HG03354 (cell line): ENCODE results near the gene TRIM31.
"Not testable (repeated sequence)": the region's sequence is repeated elsewhere in the genome, so short reads cannot be mapped to it uniquely, and the experiment has no call there.

ENCODE experiments used
- ATAC-seq: cut with Tn5 transposase; IDR thresholded peaks from one replicate; pipeline ENCODE4 v1.9.1; 2021; ENCODE audit warnings: mild to moderate bottlenecking; ENCODE audit not compliant: unreplicated experiment, poor library complexity, severe bottlenecking

TRIM31 gene

DNA sequence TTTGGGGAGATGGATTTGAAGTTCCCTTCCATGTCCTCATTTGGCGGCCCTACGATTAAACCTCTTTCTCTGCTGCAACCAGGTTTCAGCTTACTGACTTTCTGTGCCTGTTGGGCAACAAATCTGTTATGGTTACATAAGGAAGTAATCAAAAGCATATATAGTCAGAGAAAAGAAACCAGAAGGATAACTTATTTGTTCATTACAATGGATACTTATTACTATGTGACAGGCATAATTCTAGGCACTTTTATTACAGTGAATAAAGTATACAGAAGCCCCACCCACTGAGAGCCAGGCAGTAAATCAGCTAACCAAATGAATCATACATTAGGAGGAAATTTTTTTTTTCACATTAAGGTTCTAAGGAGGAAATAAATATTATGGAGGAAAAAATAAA, 9.6 kb upstream of the TRIM31 start:
- no peak for ATAC-seq

DNA sequence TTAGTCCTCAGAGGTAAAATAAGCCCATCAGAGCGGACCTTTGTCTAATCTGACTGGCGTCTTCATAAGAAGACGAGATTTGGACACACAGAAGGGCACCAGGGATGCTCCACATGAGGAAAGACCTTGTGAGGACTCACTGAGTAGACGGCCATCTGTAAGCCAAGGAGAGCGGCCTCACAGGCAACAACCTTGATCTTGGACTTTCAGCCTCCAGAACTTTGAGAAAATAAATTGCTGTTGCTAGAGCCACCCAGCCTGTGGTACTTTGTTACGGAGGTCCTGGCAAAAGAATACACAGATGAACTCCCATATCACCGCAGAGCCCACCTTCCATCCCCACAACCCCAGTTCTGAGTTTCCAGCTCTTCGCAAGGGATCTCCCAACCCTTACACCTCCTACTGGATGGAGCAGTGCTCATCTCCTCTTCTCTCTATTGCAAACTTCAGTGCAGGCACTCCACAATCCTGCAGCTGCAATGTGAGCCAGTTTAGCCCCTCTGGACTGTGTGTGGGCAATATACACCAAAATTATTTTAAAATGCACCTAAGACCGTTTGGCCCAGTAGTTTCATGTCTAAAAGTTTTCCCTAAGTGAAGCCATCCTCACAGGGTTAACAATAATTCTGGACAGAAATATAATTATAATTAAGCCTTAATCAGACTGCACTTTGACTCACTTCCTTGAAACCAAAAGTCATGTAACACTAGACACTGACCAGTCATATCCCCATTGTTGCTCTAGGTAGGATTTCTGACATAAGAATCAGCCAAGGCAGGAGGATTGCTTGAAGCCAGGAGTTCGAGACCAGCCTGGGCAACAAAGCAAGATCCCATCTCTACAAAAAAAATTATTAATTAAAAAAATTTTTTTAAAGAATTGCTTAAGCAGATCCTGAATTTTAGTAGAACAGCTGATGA, 8.8 kb upstream of the TRIM31 start:
- ATAC-seq, result no peak

DNA sequence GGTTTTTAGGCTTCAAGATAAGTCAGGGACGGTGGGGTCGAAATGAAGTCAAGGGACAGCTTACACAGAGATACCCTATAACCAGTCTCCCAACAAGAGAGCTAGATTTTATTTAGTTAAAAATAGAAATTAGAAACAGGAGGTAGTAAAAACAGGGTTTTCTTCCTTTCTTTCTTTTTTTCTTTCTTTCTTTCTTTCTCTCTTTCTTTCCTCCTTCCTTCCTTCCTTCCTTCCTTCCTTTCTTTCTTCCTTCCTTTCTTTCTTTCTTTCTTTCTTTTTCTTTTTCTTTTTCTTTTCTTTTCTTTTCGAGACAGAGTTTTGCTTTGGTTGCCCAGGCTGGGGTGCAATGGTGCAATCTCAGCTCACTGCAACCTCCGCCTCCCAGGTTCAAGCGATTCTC, 5.8 kb upstream of the TRIM31 start:
- not testable (repeated sequence) for ATAC-seq

DNA sequence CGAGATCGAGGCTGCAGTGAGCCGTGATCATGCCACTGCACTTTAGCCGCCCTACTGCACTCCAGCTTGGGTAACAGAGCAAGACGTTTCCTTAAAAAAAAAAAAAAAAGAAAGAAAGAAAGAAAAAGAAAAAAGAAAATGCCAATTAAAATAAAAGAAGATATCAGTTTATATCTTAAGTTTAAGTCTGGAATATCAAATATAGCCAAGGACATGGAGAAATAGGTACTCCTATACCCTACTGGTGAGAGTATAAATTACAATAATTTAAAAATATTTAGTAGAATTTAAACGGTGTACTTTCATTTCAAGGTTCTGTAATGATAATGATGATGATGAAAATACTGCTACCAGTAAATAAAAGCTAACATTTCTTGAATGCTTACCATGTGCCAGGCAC, 3.8 kb upstream of the TRIM31 start:
- no peak for ATAC-seq

DNA sequence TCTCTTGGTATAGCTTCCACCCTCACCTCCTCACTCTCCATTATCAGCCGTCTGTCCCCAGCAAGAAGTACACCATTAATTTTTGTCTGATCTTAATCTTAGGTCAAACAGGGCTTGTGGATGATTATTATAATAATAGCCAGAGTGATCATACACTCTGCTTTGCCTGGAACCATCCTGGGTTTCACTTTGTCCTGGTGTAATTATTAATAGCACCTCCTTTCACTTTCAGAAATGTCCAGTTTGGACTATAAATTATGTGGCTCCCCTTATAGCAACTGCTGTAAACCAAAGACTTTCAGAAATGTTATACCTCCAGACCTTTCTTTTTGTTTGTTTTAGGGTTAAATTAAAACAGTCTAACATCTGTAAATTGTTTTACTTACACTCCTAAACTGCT, 951 bp upstream of the TRIM31 start:
- no peak for ATAC-seq

DNA sequence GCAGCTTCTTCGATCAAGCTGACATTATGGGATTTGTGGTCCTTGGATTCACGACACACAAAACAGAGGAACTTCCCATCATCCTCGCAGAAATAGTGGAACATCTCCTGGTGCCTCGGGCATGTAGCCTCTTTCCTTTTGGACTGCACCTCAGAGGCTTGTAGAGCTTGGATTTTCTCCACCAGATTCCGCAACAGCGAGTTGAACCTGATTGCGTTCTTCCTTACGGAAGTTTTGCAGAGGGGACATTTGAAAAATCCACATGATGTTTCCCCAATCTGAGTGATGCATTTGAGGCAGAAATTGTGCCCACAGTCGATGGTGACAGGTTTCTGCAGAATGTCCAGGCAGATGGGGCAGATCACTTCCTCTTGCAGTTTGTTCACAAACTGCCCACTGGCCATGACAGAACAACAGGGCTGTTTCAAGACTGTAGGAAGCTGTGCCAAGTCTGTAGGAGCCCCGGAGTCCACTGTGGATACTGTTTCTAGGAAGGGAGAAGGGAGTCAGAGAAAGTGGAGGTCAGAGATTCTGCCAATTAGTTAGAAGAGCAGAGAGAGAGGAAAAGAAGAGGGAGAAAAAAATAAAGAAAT, 392 bp downstream of the TRIM31 start:
- no peak for ATAC-seq

DNA sequence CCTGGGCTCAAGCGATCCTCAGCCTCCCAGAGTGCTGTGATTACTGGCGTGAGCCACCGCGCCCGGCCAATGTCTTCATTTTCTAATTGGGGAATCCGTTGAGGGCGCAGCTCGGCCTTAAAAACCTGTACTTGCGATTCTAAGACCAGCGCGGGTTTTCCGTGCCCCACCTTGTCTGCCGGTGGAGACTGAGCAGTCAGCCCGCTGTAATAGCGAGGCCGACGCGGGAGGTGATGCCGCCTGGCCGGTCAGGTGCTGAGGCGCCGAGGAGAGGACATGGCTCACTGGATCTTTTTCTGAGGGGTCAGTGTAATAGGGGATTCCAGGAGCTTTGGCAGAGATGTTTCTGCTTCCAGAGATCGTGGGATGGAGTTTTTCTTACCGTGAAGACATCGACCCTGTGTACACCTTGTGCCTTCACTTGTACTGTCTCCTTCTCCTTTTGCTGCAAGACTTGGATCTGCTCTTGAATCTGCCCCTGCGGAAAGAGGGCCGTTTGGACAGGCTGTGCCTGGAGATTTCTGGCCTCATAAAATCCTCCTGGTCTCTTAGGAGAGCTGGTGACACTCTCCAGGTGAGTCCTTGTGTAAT, 1.5 kb downstream of the TRIM31 start:
- ATAC-seq, result no peak

DNA sequence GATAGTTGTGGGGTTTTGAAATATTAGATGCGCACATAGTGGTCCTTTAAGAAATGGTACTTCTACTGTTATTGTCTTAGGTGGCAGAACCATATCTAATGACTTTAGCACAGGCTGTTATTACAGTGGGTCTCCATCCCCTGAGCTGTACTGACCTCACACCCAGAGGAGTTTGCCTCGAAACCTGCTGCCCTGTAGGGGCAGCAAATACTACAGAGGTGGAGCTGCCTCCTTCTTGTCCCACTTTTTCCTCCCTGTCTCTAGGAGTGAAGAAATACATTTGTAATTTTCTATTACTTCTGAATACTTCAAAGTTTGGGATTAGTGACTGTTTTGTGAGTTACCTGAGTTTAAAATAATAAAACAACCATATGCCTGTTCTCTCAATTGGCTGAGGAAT, 8.2 kb downstream of the TRIM31 start:
- ATAC-seq, result no peak

DNA sequence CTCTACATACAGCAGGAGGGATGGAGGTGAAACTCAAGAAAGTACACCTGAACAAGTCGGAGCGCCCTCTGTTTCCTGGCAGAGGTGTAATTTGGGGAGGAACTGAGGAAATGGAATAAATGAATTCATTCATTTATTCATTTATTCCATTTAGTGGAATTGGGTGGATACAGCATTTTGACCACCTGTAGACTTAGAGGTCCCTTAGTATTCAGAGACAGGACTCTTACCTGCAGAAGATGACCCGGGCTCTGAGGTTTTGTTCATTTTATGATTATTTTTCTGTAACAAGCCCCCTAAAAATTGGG, 9.1 kb downstream of the TRIM31 start:
- no peak for ATAC-seq

DNA sequence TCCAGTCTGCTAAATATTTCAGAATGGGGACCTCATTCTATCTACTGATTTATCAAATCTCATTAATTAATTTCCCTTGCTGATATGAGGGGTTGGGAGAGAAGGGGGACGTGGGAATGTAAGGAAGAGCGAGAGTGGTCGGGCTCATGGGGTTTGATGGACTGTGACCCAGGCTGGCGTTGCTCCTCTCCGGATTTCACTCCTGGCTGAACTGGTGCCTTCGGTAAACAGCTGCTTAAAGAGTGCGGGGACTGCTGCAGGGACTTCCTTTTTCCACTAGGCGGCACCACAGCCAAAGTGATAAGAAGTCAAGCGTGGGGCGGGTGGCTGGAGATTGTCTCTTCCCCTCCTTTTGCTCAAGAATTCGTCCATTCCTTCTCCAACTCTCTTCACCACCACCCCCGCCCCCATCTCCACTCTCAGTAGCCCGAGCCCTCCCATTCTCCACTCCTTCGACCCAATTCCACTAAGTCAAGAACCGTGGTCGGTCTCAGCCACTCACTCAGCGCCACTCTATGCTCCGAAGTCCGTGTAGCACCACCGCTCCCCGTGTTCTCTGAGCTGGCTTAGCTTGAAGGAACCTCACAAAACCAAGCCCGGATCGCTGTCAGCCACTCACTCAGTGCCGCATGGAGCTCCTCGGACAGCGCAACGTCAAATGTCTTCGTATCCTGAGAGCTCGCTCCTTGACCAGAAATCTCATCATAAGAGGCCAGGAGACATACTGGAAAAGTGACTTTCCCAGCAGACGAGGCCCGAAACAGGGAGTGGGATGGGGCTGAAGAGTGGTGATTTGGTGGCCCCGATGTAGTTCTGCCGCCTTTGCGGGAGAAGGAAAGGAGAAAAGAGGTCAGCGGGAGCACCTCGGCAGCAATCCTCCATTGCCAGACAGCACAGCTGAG, 9.7 kb downstream of the TRIM31 start:
- peak; percentile 63 for ATAC-seq

DNA sequence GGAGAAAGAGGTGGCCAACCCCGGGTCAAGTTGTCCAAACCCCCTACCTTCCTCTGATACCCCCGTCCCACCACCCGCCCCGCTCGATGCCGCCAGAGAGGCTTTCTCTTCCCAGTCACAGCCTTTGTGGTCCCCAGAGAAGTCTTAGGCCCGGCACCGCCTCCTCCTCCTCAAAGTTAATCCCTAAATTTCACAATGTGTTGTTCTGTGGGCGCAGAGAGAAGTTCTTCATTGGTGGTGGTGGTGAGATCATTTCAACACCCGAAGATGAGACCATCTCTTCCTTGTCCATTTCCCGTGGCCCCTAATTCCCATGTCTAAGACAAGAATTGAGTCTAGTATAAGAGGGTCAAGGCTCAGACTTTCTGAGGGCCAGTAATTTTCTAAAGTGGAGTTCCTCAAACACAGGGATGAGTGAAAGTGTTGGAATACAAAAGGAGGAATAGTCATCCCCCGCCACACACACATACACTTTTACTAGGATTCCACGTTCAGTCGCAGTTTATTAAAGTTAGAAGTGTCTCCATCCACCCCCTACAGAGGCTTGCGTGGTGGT, 10.4 kb downstream of the TRIM31 start:
- ATAC-seq, result no peak

DNA sequence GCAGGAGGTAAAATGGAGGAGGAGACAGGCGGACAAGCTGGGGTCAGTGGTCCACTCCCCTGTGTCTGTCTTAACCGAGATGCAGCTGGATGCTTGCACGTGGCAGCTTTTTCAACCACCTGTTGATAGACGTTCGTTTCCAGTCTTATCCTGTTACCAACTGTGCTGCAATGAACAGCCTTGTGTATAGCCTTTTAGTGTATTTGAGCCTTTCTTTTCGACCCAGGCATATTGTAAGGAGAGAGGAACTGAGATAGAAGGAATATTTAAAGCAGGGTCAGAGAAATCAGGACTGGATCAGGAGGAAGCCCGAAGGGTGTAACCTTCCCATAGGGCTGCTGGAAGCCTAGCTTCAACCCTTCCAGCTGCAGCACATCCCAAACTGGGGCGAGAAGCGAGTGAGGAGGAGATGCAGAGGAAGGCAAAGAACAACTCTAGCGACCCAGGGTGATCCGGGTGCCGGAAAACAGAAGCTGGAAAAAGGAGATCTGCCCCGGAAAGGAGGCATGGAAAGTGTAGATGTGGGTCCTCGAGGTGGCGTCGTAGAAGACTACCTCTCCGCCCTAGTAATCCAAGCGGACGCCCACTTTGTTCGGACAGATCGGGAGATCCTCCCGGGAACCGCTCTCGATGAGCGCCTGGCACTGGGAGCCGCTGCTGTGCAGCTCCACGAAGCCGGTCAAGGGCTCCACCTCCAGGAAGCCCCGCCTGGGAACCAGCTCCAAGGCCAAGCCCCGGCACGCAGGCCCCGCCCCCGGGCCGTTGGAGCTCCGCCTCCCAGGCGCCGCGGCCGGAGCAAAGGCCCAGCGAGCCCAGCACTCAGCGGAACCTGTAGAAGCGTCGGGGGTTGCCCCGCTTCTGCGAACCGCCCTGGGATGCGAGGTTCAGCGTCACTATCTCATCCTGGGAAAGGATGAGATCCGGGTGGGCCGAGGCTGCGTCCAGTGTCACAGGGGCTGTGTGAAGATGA, 11.2 kb downstream of the TRIM31 start:
- peak; percentile 72 for ATAC-seq

DNA sequence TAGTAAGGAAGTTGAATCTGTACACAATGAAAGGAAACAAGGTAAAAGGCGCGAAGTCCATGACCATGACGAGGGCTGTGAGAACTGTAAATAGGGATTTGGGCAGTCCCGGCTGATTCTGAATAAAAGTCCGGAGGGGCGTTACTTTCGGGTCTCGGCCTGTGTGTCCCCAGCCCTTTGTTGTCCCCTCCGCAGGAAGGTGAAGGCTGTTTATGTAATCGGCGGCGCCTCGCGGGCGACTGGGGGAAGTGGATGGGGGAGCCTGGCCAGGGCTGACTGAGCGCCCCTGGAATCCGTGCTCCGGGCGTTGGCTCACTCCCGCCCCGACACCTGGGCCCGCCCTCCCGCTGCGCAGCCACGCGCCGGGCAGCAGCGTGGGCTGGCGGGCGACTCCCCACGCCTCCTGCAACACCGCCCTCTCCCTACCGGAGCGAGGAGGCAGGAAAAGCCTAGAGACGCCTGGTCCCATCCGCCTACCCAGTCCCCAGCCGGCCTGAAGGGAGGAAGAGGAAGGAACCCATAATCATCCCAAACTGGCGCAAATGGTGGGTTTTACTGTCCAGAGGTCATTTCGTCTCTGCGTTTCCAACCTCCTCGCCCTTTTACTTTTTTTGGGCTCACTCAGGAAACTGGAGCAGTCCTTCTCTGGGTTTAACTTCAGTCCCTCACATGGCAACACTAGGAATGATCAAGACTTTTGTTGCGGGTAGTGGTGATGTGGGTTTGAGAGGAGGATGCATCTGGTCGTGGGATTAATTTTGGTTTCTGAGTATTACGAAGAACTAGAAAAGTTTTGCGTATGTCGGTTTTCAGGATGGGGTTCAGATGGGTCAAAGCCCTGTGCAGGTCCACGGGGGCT, 12.1 kb downstream of the TRIM31 start:
- no peak for ATAC-seq

DNA sequence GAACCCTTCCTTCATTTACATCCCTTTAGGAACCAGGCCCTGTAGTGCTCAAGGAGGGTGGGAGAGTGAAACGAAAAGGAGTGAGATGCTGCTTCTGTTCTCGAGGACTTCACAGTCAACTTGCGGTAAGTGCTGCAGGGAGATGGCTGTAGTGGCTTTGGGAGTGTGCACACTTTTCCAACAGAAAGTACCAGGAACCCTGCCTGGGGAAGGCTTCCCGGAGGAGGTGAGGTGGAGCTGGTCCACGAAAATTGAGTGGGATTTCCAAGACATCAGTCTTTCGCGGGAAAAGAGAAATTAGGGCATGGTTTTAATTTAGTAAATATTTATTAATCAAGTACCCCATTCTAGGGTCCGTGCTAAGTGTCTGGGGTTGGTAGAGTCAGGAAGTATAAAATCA, 12.7 kb downstream of the TRIM31 start:
- no peak for ATAC-seq

DNA sequence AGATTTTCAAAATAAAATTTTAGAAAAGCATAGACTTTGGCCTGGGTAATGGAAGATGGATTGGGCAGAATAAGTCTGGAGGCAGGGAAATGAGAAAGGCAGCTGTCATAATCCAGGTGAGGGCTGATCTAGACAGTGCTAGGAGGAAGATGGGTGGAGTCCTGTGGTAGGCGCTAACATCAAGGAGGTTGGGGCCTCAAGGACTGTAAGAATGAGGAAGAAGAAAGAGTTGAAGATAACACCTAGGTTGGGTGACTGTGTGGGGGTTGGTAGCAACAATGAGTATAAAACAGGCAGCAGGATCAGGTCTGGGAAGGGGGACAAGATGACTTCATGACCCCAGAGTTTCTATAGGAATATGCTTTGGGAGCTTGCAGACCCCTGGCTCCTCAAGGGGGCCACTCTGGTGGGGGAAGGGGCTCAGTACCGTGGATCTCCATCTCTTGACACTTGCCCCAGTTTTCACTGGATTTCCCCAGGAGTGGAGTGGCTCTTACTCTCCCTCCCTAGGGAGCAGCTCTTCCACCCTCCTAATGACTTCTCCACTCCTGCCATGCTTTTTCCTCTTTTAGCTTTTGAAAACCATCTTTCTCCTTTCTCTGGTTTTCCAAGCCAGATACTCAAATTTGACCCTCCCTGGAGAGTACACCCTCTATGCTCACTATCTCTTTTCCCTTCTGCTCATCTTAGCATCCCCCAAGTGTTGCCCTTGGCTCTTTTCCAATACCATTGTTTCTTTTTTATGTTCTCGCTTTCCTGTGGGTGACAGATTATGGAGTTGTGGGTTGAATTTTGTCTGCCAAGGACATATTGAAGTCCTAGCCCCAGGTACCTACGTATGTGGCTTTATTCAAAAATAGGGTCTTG, 14.8 kb downstream of the TRIM31 start:
- ATAC-seq, result no peak

DNA sequence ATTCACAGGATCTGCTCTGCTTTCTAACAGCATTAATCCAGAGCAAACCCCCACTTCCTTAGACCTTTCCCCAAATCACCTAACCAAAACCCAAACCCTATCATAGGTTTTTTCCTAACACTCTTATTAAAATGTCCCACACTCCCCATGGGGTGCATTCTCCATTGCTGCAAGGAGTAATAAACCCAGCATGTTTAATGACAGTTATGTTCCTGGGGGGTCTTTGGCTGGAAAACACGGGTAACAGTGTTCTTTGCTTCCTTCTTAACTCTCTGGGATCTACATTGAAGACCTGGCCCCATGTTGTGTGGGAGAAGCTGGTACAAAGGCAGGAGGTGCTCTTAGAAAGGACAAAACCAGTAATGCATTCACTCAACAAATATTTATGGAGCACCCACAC, 16.1 kb downstream of the TRIM31 start:
- no peak for ATAC-seq
